WTC11 (cell line): Measurements from ENCODE around the gene SLIT1. TPM values are rescaled to one million over a fixed set of nuclear protein-coding genes. Genes with fewer than 3 reads are reported as not detected.

Experiments used
- ATAC-seq: fragments of 200-7000 bp; cut with Tn5 transposase; 2 replicates; pipeline ENCODE4 v1.10.0; 2021; ENCODE audit warnings: mild to moderate bottlenecking, moderate library complexity
- CTCF ChIA-PET: fragments of 300-600 bp; sonication (Branson Sonifier 250); formaldehyde crosslinking; loops from one replicate; lab custom pipeline; 2021; ENCODE audit warnings: antibody characterized with exemption; lab: Charles Lee
- POLR2A ChIA-PET: fragments of 350-600 bp; sonication (Branson Sonifier 250); formaldehyde crosslinking; loops from one replicate; lab custom pipeline; 2021; ENCODE audit warnings: antibody characterized with exemption; lab: Charles Lee
- DNase-seq: peaks from one replicate; pipeline ENCODE4 v3.0.0; 2021; ENCODE audit warnings: low spot score
- H3K27ac Mint-ChIP-seq: 2 replicates; pipeline ENCODE4 v1.8.0; 2021; ENCODE audit warnings: mixed read lengths
- H3K27me3 Mint-ChIP-seq: 2 replicates; pipeline ENCODE4 v1.8.0; 2021; ENCODE audit warnings: low read depth, mild to moderate bottlenecking, moderate library complexity, mixed read lengths
- H3K36me3 Mint-ChIP-seq: 2 replicates; pipeline ENCODE4 v1.8.0; 2021; ENCODE audit warnings: mixed read lengths
- H3K4me1 Mint-ChIP-seq: 2 replicates; pipeline ENCODE4 v1.8.0; 2022; ENCODE audit warnings: mixed read lengths
- H3K4me3 Mint-ChIP-seq: 2 replicates; pipeline ENCODE4 v1.8.0; 2021; ENCODE audit warnings: mild to moderate bottlenecking, moderate library complexity, mixed read lengths
- H3K9me3 Mint-ChIP-seq: 2 replicates; pipeline ENCODE4 v1.8.0; 2021; ENCODE audit warnings: mixed read lengths
- CBFB ChIP-seq: sonication (generic); formaldehyde crosslinking; IDR thresholded peaks from 2 replicates; pipeline ENCODE4 v1.8.1; 2022; ENCODE audit warnings: mild to moderate bottlenecking, low read depth, missing genetic modification reagents
- E2F5 ChIP-seq: sonication (generic); formaldehyde crosslinking; IDR thresholded peaks from 2 replicates; pipeline ENCODE4 v1.8.1; 2022; ENCODE audit warnings: mild to moderate bottlenecking, moderate library complexity, missing genetic modification reagents
- EMX1 ChIP-seq: fragments of 250-450 bp; sonication (Bioruptor Pico); IDR thresholded peaks from 2 replicates; pipeline ENCODE4 v1.8.0; 2021; ENCODE audit warnings: mild to moderate bottlenecking
- FOXJ3 ChIP-seq: sonication (generic); formaldehyde crosslinking; IDR thresholded peaks from 2 replicates; pipeline ENCODE4 v1.9.0; 2021; ENCODE audit warnings: missing genetic modification reagents, mild to moderate bottlenecking, borderline replicate concordance
- FOXP1 ChIP-seq: sonication (generic); formaldehyde crosslinking; IDR thresholded peaks from 2 replicates; pipeline ENCODE4 v1.8.0; 2022; ENCODE audit warnings: missing genetic modification reagents, mild to moderate bottlenecking, moderate library complexity, borderline replicate concordance
- GABPB1 ChIP-seq: sonication (generic); formaldehyde crosslinking; IDR thresholded peaks from 2 replicates; pipeline ENCODE4 v1.8.1; 2023; ENCODE audit warnings: mild to moderate bottlenecking, missing genetic modification reagents
- HMGXB4 ChIP-seq: sonication (generic); formaldehyde crosslinking; IDR thresholded peaks from 2 replicates; pipeline ENCODE4 v1.8.1; 2023; ENCODE audit warnings: mild to moderate bottlenecking, moderate library complexity, missing genetic modification reagents
- MYBL2 ChIP-seq: sonication (generic); formaldehyde crosslinking; IDR thresholded peaks from 2 replicates; pipeline ENCODE4 v1.8.1; 2023; ENCODE audit warnings: mild to moderate bottlenecking, moderate library complexity, missing genetic modification reagents
- NR1H2 ChIP-seq: sonication (generic); formaldehyde crosslinking; IDR thresholded peaks from 2 replicates; pipeline ENCODE4 v1.9.0; 2021; ENCODE audit warnings: mild to moderate bottlenecking, moderate library complexity, missing genetic modification reagents
- OVOL2 ChIP-seq: fragments of 250-450 bp; sonication (Bioruptor Pico); IDR thresholded peaks from 2 replicates; pipeline ENCODE4 v1.9.0; 2021; ENCODE audit warnings: mild to moderate bottlenecking, borderline replicate concordance
- USF1 ChIP-seq: sonication (generic); formaldehyde crosslinking; IDR thresholded peaks from 2 replicates; pipeline ENCODE4 v1.8.0; 2022; ENCODE audit warnings: mild to moderate bottlenecking, missing genetic modification reagents
- ZNF121 ChIP-seq: sonication (generic); formaldehyde crosslinking; IDR thresholded peaks from 2 replicates; pipeline ENCODE4 v1.8.0; 2023; ENCODE audit warnings: missing genetic modification reagents
- ZNF281 ChIP-seq: sonication (generic); formaldehyde crosslinking; IDR thresholded peaks from 2 replicates; pipeline ENCODE4 v1.8.0; 2023; ENCODE audit warnings: mild to moderate bottlenecking, missing genetic modification reagents
- ZNF425 ChIP-seq: fragments of 250-450 bp; sonication (Bioruptor Pico); conservative IDR thresholded peaks from 2 replicates; pipeline ENCODE4 v1.9.0; 2021; ENCODE audit warnings: mild to moderate bottlenecking
- ZNF532 ChIP-seq: fragments of 250-450 bp; sonication (Bioruptor Pico); IDR thresholded peaks from 2 replicates; pipeline ENCODE4 v1.9.0; 2021; ENCODE audit warnings: mild to moderate bottlenecking, borderline replicate concordance
- ZNF671 ChIP-seq: fragments of 250-450 bp; sonication (Bioruptor Pico); IDR thresholded peaks from 2 replicates; pipeline ENCODE4 v1.8.0; 2021; ENCODE audit warnings: mild to moderate bottlenecking
- total RNA-seq: library from RNA; stranded (reverse); gene quantifications from 3 replicates; pipeline ENCODE4 v1.2.3, GENCODE V29; 2021

SLIT1 gene
- total RNA-seq, 1 experiment from 2014 or later = 1.6 TPM

- Mint-ChIP-seq H3K4me1 (peaks cover 14% of the 10 kb centered on the region), H3K36me3 (no peaks in the 10 kb centered on the region), H3K27me3 (peaks cover 7% of the 10 kb centered on the region), H3K4me3 (no peak overlapping the region), H3K27ac (no peak overlapping the region), H3K9me3 (peaks cover 3% of the 10 kb centered on the region; the same call in 1 of the 2 replicates)
- TF ChIP-seq OVOL2 (CRISPR knock-in tag) = no peak
- TF ChIP-seq GABPB1 (CRISPR knock-in tag) = no peak
- no peak for TF ChIP-seq ZNF121
- no peak for TF ChIP-seq MYBL2 (CRISPR knock-in tag)
- TF ChIP-seq EMX1 (CRISPR knock-in tag) = no peak
- TF ChIP-seq E2F5 (CRISPR knock-in tag) = no peak
- TF ChIP-seq USF1 (CRISPR knock-in tag) = no peak
- no peak for TF ChIP-seq CBFB (CRISPR knock-in tag)
- no peak for TF ChIP-seq FOXJ3
- TF ChIP-seq ZNF281 (CRISPR knock-in tag) = no peak
- TF ChIP-seq NR1H2 (CRISPR knock-in tag) = no peak
- TF ChIP-seq ZNF425 (CRISPR knock-in tag) = no peak
- TF ChIP-seq HMGXB4 (CRISPR knock-in tag) = no peak
- POLR2A ChIA-PET = no interaction called here
- ATAC-seq (no peak), DNase-seq (no peak)
- CTCF ChIA-PET = interaction anchor here (0.8 to 14.6 kb wide), 2 partner anchors 10 to 126 kb away, joined by 3 to 364 read pairs; no protein-coding TSS in a partner anchor
Measured at GRCh38 chr10:97200616-97201015, 14.9 kb upstream of the SLIT1 start.

GRCh38 chr10:97199152-97199551, 13.4 kb upstream of the SLIT1 start:
- Mint-ChIP-seq H3K4me1 (peaks cover 16% of the 10 kb centered on the region), H3K9me3 (peaks cover 2% of the 10 kb centered on the region; the same call in 1 of the 2 replicates), H3K27me3 (peaks cover 15% of the 10 kb centered on the region), H3K27ac (no peak overlapping the region), H3K4me3 (no peak overlapping the region), H3K36me3 (no peaks in the 10 kb centered on the region)
- TF ChIP-seq ZNF532 = no peak
- TF ChIP-seq ZNF671 = no peak
- TF ChIP-seq FOXP1 (CRISPR knock-in tag) = no peak
- DNase-seq (no peak), ATAC-seq (no peak)
- CTCF ChIA-PET = interaction anchor here (0.6 to 10.5 kb wide), 8 partner anchors 8 to 162 kb away, joined by 3 to 123 read pairs (median 26); partner anchors contain the start of gene SLIT1
- POLR2A ChIA-PET = no interaction called here
